Stimulated activated CD4-positive, alpha-beta T cell treated with anti-CD3 and anti-CD28 coated beads, Interleukin-15, amount 100 ng/mL, for 1 hour (primary cell): ENCODE results near the gene PLCL2.

ENCODE experiments used
- DNase-seq, 2 donors: peaks; one replicate each; pipeline ENCODE4 v3.0.0-alpha.2; 2020; ENCODE audit warnings: low read depth in 1 of 2, low spot score in 1 of 2

The PLCL2 gene

GRCh38 chr3:16865335-16865734, 19.4 kb upstream of the PLCL2 start:
- DNase-seq = no peak

- DNase-seq = no peak
Measured at GRCh38 chr3:16866571-16866970, 18.2 kb upstream of the PLCL2 start.

GRCh38 chr3:16868513-16868912, 16.2 kb upstream of the PLCL2 start:
- DNase-seq = no peak

- no peak for DNase-seq
Measured at GRCh38 chr3:16869261-16870005, 15.3 kb upstream of the PLCL2 start.

- no peak for DNase-seq
Measured at GRCh38 chr3:16871915-16872842, 12.6 kb upstream of the PLCL2 start.

- DNase-seq = no peak
Measured at GRCh38 chr3:16873872-16874271, 10.9 kb upstream of the PLCL2 start.

- DNase-seq = no peak
Measured at GRCh38 chr3:16875876-16876550, 8.7 kb upstream of the PLCL2 start.

- no peak for DNase-seq
Measured at GRCh38 chr3:16877505-16877904, 7.2 kb upstream of the PLCL2 start.

- no peak for DNase-seq
Measured at GRCh38 chr3:16877911-16878310, 6.8 kb upstream of the PLCL2 start.

- DNase-seq = no peak
Measured at GRCh38 chr3:16881896-16882630, 2.7 kb upstream of the PLCL2 start.

GRCh38 chr3:16883057-16883722, 1.6 kb upstream of the PLCL2 start:
- no peak for DNase-seq

GRCh38 chr3:16883723-16884083, 1.1 kb upstream of the PLCL2 start:
- no peak for DNase-seq

GRCh38 chr3:16884084-16884747, 539 bp upstream of the PLCL2 start:
- peak; percentile 48 to 77 for DNase-seq

- DNase-seq = no peak
Measured at GRCh38 chr3:16885593-16886302, 993 bp downstream of the PLCL2 start.

- no peak for DNase-seq
Measured at GRCh38 chr3:16886303-16886683, 1.5 kb downstream of the PLCL2 start.

- DNase-seq = no peak
Measured at GRCh38 chr3:16887130-16887529, 2.4 kb downstream of the PLCL2 start.

GRCh38 chr3:16888356-16888755, 3.6 kb downstream of the PLCL2 start:
- DNase-seq = no peak

- no peak for DNase-seq
Measured at GRCh38 chr3:16888785-16889607, 4.2 kb downstream of the PLCL2 start.
